Measurements from ENCODE around the gene FCN1.

FCN1 gene

GRCh38 chr9:134949681-134950385, 32.1 kb upstream of the FCN1 start:
- H3K4me1 ChIP-seq (ENCODE audit: control insufficient read depth, low read depth, low read length) = no peaks in the 10 kb centered on the region
- H2BK15ac ChIP-seq (replicated peaks; ENCODE audit: low read depth) = no peak overlapping the region
- H2AK5ac ChIP-seq (ENCODE audit: low read length) = no peak overlapping the region
- no peaks in the 10 kb centered on the region for H3K36me3 ChIP-seq (ENCODE audit: control insufficient read depth, insufficient read depth, low read length)
- no peak overlapping the region for H3K4me2 ChIP-seq (ENCODE audit: low read length)
- no peak overlapping the region for H3K4me3 ChIP-seq (ENCODE audit: low read length)
- no peaks in the 10 kb centered on the region for H3K79me2 ChIP-seq (ENCODE audit: control insufficient read depth, insufficient read depth, low read length)
- H3K56ac ChIP-seq (ENCODE audit: low read length) = no peak overlapping the region
- H3K27ac ChIP-seq (ENCODE audit: low read depth, low read length) = no peak overlapping the region
- DNase-seq = no peak
- no peak overlapping the region for H4K5ac ChIP-seq (ENCODE audit: low read length)
- no peaks in the 10 kb centered on the region for H3K27me3 ChIP-seq (ENCODE audit: insufficient read depth, low read length, poor library complexity)
- WGBS (ENCODE audit: extremely low coverage, insufficient coverage, low lambda C conversion rate) = no CpG with 5 or more reads among the region's 12 CpGs
- no peak overlapping the region for H2BK120ac ChIP-seq (ENCODE audit: low read depth, low read length)
- H3K4ac ChIP-seq (ENCODE audit: low read depth, low read length) = no peak overlapping the region
- no peak overlapping the region for H3K9ac ChIP-seq (ENCODE audit: low read length)
- no peak overlapping the region for H3K23ac ChIP-seq (ENCODE audit: low read length)
- no peak overlapping the region for H3K18ac ChIP-seq (ENCODE audit: low read length)
- H2BK5ac ChIP-seq (ENCODE audit: low read length) = no peak overlapping the region
- no peak overlapping the region for H4K8ac ChIP-seq (ENCODE audit: low read depth, low read length)
- H3K79me1 ChIP-seq (ENCODE audit: low read length) = no peaks in the 10 kb centered on the region

GRCh38 chr9:134948149-134948548, 30.4 kb upstream of the FCN1 start:
- no peak overlapping the region for H4K5ac ChIP-seq (ENCODE audit: low read length)
- H3K36me3 ChIP-seq (ENCODE audit: control insufficient read depth, insufficient read depth, low read length) = no peaks in the 10 kb centered on the region
- no peak overlapping the region for H3K18ac ChIP-seq (ENCODE audit: low read length)
- no peak overlapping the region for H3K27ac ChIP-seq (ENCODE audit: low read depth, low read length)
- no peak overlapping the region for H4K8ac ChIP-seq (ENCODE audit: low read depth, low read length)
- DNase-seq = no peak
- H3K27me3 ChIP-seq (ENCODE audit: insufficient read depth, low read length, poor library complexity) = no peaks in the 10 kb centered on the region
- no peak overlapping the region for H2BK5ac ChIP-seq (ENCODE audit: low read length)
- H2BK15ac ChIP-seq (replicated peaks; ENCODE audit: low read depth) = no peak overlapping the region
- no peak overlapping the region for H3K4me3 ChIP-seq (ENCODE audit: low read length)
- H3K4me2 ChIP-seq (ENCODE audit: low read length) = no peak overlapping the region
- no peaks in the 10 kb centered on the region for H3K79me1 ChIP-seq (ENCODE audit: low read length)
- no peaks in the 10 kb centered on the region for H3K79me2 ChIP-seq (ENCODE audit: control insufficient read depth, insufficient read depth, low read length)
- no CpG with 5 or more reads among the region's 11 CpGs for WGBS (ENCODE audit: extremely low coverage, insufficient coverage, low lambda C conversion rate)
- no peak overlapping the region for H2AK5ac ChIP-seq (ENCODE audit: low read length)
- H3K4me1 ChIP-seq (ENCODE audit: control insufficient read depth, low read depth, low read length) = no peaks in the 10 kb centered on the region
- no peak overlapping the region for H3K9ac ChIP-seq (ENCODE audit: low read length)
- H3K23ac ChIP-seq (ENCODE audit: low read length) = no peak overlapping the region
- no peak overlapping the region for H2BK120ac ChIP-seq (ENCODE audit: low read depth, low read length)
- no peak overlapping the region for H3K4ac ChIP-seq (ENCODE audit: low read depth, low read length)
- no peak overlapping the region for H3K56ac ChIP-seq (ENCODE audit: low read length)

GRCh38 chr9:134947265-134947955, 29.7 kb upstream of the FCN1 start:
- no peaks in the 10 kb centered on the region for H3K79me1 ChIP-seq (ENCODE audit: low read length)
- no peak for DNase-seq
- H2BK120ac ChIP-seq (ENCODE audit: low read depth, low read length) = no peak overlapping the region
- H3K23ac ChIP-seq (ENCODE audit: low read length) = no peak overlapping the region
- H3K27ac ChIP-seq (ENCODE audit: low read depth, low read length) = no peak overlapping the region
- H2BK15ac ChIP-seq (replicated peaks; ENCODE audit: low read depth) = no peak overlapping the region
- H4K8ac ChIP-seq (ENCODE audit: low read depth, low read length) = no peak overlapping the region
- no peak overlapping the region for H3K4me2 ChIP-seq (ENCODE audit: low read length)
- H3K4ac ChIP-seq (ENCODE audit: low read depth, low read length) = no peak overlapping the region
- H3K27me3 ChIP-seq (ENCODE audit: insufficient read depth, low read length, poor library complexity) = no peaks in the 10 kb centered on the region
- no CpG with 5 or more reads among the region's 26 CpGs for WGBS (ENCODE audit: extremely low coverage, insufficient coverage, low lambda C conversion rate)
- H3K4me1 ChIP-seq (ENCODE audit: control insufficient read depth, low read depth, low read length) = no peaks in the 10 kb centered on the region
- no peak overlapping the region for H3K18ac ChIP-seq (ENCODE audit: low read length)
- no peak overlapping the region for H2AK5ac ChIP-seq (ENCODE audit: low read length)
- H3K36me3 ChIP-seq (ENCODE audit: control insufficient read depth, insufficient read depth, low read length) = no peaks in the 10 kb centered on the region
- no peak overlapping the region for H3K56ac ChIP-seq (ENCODE audit: low read length)
- no peak overlapping the region for H3K9ac ChIP-seq (ENCODE audit: low read length)
- no peak overlapping the region for H4K5ac ChIP-seq (ENCODE audit: low read length)
- no peak overlapping the region for H2BK5ac ChIP-seq (ENCODE audit: low read length)
- H3K4me3 ChIP-seq (ENCODE audit: low read length) = no peak overlapping the region
- H3K79me2 ChIP-seq (ENCODE audit: control insufficient read depth, insufficient read depth, low read length) = no peaks in the 10 kb centered on the region

DNA sequence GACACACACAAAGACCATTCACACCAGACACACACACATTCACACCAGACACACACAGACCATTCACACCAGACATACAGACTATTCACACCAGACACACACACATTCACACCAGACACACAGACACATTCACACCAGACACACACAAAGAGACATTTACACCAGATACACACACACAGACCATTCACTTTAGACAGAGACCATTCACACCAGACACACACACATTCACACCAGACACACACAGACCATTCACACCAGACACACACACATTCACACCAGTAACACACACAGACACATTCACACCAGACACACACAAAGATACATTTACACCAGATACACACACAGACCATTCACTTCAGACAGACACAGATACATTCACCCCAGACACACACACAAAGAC, 29.0 kb upstream of the FCN1 start:
- Histone ChIP-seq H3K23ac (ENCODE audit: low read length) (no peak overlapping the region), H3K4me2 (ENCODE audit: low read length) (no peak overlapping the region), H3K79me2 (ENCODE audit: control insufficient read depth, insufficient read depth, low read length) (no peaks in the 10 kb centered on the region), H4K8ac (ENCODE audit: low read depth, low read length) (no peak overlapping the region), H3K9ac (ENCODE audit: low read length) (no peak overlapping the region), H3K56ac (ENCODE audit: low read length) (no peak overlapping the region), H3K36me3 (ENCODE audit: control insufficient read depth, insufficient read depth, low read length) (no peaks in the 10 kb centered on the region), H3K4ac (ENCODE audit: low read depth, low read length) (no peak overlapping the region), H2AK5ac (ENCODE audit: low read length) (no peak overlapping the region), H3K4me1 (ENCODE audit: control insufficient read depth, low read depth, low read length) (no peaks in the 10 kb centered on the region), H2BK120ac (ENCODE audit: low read depth, low read length) (no peak overlapping the region), H2BK15ac (replicated peaks; ENCODE audit: low read depth) (no peak overlapping the region), H3K79me1 (ENCODE audit: low read length) (no peaks in the 10 kb centered on the region), H2BK5ac (ENCODE audit: low read length) (no peak overlapping the region), H3K27ac (ENCODE audit: low read depth, low read length) (no peak overlapping the region), H3K4me3 (ENCODE audit: low read length) (no peak overlapping the region), H3K18ac (ENCODE audit: low read length) (no peak overlapping the region), H4K5ac (ENCODE audit: low read length) (no peak overlapping the region), H3K27me3 (ENCODE audit: insufficient read depth, low read length, poor library complexity) (no peaks in the 10 kb centered on the region)
- no peak for DNase-seq

DNA sequence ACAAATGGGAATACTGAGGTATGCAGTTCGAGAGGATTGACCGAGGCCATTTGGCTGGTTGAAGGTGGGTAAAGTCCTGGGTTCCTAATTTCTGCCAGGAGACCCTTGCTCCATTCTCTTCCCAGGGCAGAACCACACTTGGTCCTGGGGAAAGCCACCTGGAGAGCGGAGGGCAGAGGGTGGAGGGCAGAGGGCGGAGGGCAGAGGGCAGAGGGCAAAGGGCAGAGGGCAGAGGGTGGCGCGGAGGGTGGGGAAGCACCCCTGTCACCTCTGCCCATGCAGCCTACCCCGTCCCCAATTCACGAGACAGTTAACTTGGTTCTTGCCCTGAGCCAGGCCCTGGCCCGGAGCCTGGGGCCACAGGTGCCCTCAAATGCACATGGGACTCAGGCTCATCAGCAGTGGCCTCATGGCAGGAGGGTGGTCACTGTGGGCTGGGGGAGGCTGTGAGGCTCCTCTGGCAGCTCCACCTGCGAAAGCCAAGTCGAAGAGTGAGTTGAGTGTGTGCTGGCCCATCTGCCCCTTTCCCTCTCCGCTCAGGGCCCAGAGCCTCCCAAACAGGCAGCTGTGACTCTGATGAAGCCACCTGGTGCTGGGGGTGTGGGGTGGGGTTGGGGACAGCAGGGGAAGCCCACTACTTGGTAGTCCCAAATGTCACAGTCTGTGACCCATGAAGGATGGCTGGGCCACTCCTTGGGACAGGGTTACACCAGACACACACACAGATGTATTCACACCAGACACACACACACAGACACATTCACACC, 28.0 kb upstream of the FCN1 start:
- Histone ChIP-seq H3K79me1 (ENCODE audit: low read length) (no peaks in the 10 kb centered on the region), H3K79me2 (ENCODE audit: control insufficient read depth, insufficient read depth, low read length) (no peaks in the 10 kb centered on the region), H2AK5ac (ENCODE audit: low read length) (no peak overlapping the region), H3K4me3 (ENCODE audit: low read length) (no peak overlapping the region), H3K27me3 (ENCODE audit: insufficient read depth, low read length, poor library complexity) (no peaks in the 10 kb centered on the region), H3K4ac (ENCODE audit: low read depth, low read length) (no peak overlapping the region), H3K9ac (ENCODE audit: low read length) (no peak overlapping the region), H4K8ac (ENCODE audit: low read depth, low read length) (no peak overlapping the region), H3K4me2 (ENCODE audit: low read length) (no peak overlapping the region), H2BK15ac (replicated peaks; ENCODE audit: low read depth) (no peak overlapping the region), H3K23ac (ENCODE audit: low read length) (no peak overlapping the region), H2BK5ac (ENCODE audit: low read length) (no peak overlapping the region), H3K18ac (ENCODE audit: low read length) (no peak overlapping the region), H3K36me3 (ENCODE audit: control insufficient read depth, insufficient read depth, low read length) (no peaks in the 10 kb centered on the region), H2BK120ac (ENCODE audit: low read depth, low read length) (no peak overlapping the region), H4K5ac (ENCODE audit: low read length) (no peak overlapping the region), H3K4me1 (ENCODE audit: control insufficient read depth, low read depth, low read length) (no peaks in the 10 kb centered on the region), H3K27ac (ENCODE audit: low read depth, low read length) (no peak overlapping the region), H3K56ac (ENCODE audit: low read length) (no peak overlapping the region)
- no CpG with 5 or more reads among the region's 12 CpGs for WGBS (ENCODE audit: extremely low coverage, insufficient coverage, low lambda C conversion rate)
- no peak for DNase-seq

Measured in mesendoderm (in vitro differentiated cells).